Colonic mucosa (tissue), 4 donors: Measurements from ENCODE around the gene NKX6-1. TPM values are rescaled to one million over a fixed set of nuclear protein-coding genes. Genes with fewer than 3 reads are reported as not detected.

Experiments
- DNase-seq: peaks from one replicate; pipeline ENCODE4 v3.0.0-alpha.2; 2020
- H3K27ac ChIP-seq: fragments of 200-600 bp; one replicate; pipeline ENCODE4 v1.8.0; 2021
- H3K27me3 ChIP-seq: fragments of 200-600 bp; one replicate; pipeline ENCODE4 v1.8.0; 2021
- H3K36me3 ChIP-seq: fragments of 200-600 bp; one replicate; pipeline ENCODE4 v1.8.0; 2021
- H3K4me1 ChIP-seq: fragments of 200-600 bp; one replicate; pipeline ENCODE4 v1.8.0; 2021; ENCODE audit warnings: mild to moderate bottlenecking
- H3K4me3 ChIP-seq: fragments of 200-600 bp; one replicate; pipeline ENCODE4 v1.8.0; 2021
- H3K9ac ChIP-seq, 2 donors: one replicate each; pipeline ENCODE4 v1.7.0; 2013; ENCODE audit warnings: control low read depth in 2 of 2, low read depth in 2 of 2, low read length in 2 of 2
- H3K9me3 ChIP-seq: fragments of 200-600 bp; one replicate; pipeline ENCODE4 v1.8.0; 2021
- CTCF ChIP-seq: fragments of 200-600 bp; IDR thresholded peaks from one replicate; pipeline ENCODE4 v1.8.0; 2022; ENCODE audit warnings: antibody characterized with exemption, mild to moderate bottlenecking
- intact Hi-C: fragments of 100-400 bp; cut with DNase I; formaldehyde crosslinking; loops from one replicate; pipeline ENCODE4 v1.14.1; 2022
- total RNA-seq, 2 donors: library from RNA; stranded (reverse); fragmentation: NEBNext Ultra II Directional in 1 of 2; extraction: Animal tissue kit (Norgen Biotek cat#: 25700) in 1 of 2; gene quantifications; one replicate each; pipeline ENCODE4 v1.2.1, GENCODE V29; 2021
- donor health status: healthy.
- donor health status: DM: no; HTN: no; CAD: no.
- donor health status: DM: no; HTN: no; CAD: no.

Gene NKX6-1
- total RNA-seq, 2 donors from 2014 or later, result not detected

DNA sequence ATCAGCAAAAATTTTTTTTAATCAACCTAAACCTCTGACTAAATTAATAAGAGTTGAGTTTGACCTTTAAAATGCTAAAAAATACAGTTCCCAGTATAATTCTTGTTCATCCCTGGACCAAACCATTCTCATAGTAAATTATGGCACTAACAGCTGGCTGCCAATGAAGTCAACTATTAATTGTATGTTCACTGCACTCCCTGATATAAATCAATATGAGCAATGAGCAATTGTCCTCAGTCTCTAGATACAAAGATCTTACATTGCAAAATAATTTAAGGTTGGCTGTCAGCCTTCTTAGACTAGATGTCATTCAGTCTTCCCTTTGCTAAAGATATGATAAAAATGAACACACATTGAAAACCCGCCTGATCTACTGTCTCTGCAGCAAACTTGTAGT lies 39.3 kb downstream of the NKX6-1 start:
- DNase-seq, result no peak
- intact Hi-C loops, result no loop called here
- no peak for TF ChIP-seq CTCF

DNA sequence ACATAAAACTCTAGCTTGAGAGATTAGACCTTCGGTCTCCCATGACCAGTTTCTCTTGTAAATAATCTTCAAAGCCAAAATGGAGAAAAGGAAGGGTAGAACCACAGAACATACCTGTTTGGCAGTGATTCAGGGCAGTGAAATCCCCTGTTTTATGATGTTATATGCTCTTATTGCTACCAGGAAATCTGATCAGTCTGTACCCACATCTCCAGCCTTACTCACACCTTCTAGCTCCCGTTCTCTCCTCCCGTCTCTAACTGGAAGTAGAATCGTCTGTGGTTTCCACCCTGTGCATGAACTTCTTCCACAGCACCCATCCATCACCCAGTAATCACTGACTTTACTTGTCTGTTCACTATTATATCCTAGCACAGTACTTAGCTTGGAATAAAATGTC lies 42.9 kb downstream of the NKX6-1 start:
- no peaks in the 10 kb centered on the region for H3K36me3 ChIP-seq
- TF ChIP-seq CTCF, result no peak
- no peak for DNase-seq
- intact Hi-C loops, result no loop called here
- no peaks in the 10 kb centered on the region for H3K27me3 ChIP-seq
- H3K9me3 ChIP-seq, result no peaks in the 10 kb centered on the region
- H3K9ac ChIP-seq, result no peak overlapping the region
- H3K4me1 ChIP-seq, result no peaks in the 10 kb centered on the region
- no peak overlapping the region for H3K4me3 ChIP-seq
- no peak overlapping the region for H3K27ac ChIP-seq

More for the DNA sequence above, 39.3 kb downstream of the NKX6-1 start:
- Histone ChIP-seq H3K4me1 (no peaks in the 10 kb centered on the region), H3K4me3 (no peak overlapping the region), H3K27me3 (no peaks in the 10 kb centered on the region), H3K27ac (no peak overlapping the region), H3K9ac (no peak overlapping the region), H3K9me3 (no peaks in the 10 kb centered on the region), H3K36me3 (no peaks in the 10 kb centered on the region)

DNA sequence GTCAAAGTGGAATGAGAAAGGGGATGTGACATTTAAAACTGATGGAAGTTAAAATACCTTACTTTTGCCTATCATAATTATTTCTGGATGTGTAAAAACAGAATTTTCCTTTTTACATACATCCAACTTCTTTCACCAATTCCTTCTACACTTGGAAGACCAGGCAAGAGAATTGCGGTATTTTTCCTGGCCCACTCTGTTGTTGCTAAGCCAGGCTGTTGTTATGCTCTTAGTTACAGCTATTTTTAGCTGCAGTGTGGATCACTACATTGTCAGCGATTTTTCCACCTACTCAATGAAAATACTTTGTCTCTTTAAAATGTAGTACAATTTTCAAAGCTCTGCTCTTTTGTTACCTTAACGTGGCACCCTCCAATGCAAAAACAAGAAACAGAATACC lies 43.4 kb downstream of the NKX6-1 start:
- H3K27me3 ChIP-seq, result no peaks in the 10 kb centered on the region
- H3K9me3 ChIP-seq, result no peaks in the 10 kb centered on the region
- no peak overlapping the region for H3K4me3 ChIP-seq
- no peaks in the 10 kb centered on the region for H3K36me3 ChIP-seq
- no peak overlapping the region for H3K27ac ChIP-seq
- H3K9ac ChIP-seq, result no peak overlapping the region
- DNase-seq, result no peak
- intact Hi-C loops, result no loop called here
- H3K4me1 ChIP-seq, result no peaks in the 10 kb centered on the region
- TF ChIP-seq CTCF, result no peak

GRCh38 chr4:84451546-84451945 lies 47.5 kb downstream of the NKX6-1 start:
- Histone ChIP-seq H3K4me3 (no peak overlapping the region), H3K4me1 (no peaks in the 10 kb centered on the region), H3K27me3 (no peaks in the 10 kb centered on the region), H3K36me3 (no peaks in the 10 kb centered on the region), H3K9me3 (no peaks in the 10 kb centered on the region), H3K27ac (no peak overlapping the region), H3K9ac (no peak overlapping the region)
- intact Hi-C loops, result no loop called here
- DNase-seq, result no peak
- no peak for TF ChIP-seq CTCF

GRCh38 chr4:84443523-84443922 lies 55.6 kb downstream of the NKX6-1 start:
- DNase-seq, result no peak
- H3K36me3 ChIP-seq, result no peaks in the 10 kb centered on the region
- TF ChIP-seq CTCF, result no peak

GRCh38 chr4:84442778-84443177 lies 56.3 kb downstream of the NKX6-1 start:
- intact Hi-C loops, result no loop called here
- Histone ChIP-seq H3K4me3 (no peak overlapping the region), H3K36me3 (no peaks in the 10 kb centered on the region), H3K9ac (no peak overlapping the region), H3K27ac (no peak overlapping the region), H3K9me3 (no peaks in the 10 kb centered on the region), H3K4me1 (no peaks in the 10 kb centered on the region), H3K27me3 (no peaks in the 10 kb centered on the region)
- TF ChIP-seq CTCF, result no peak
- DNase-seq, result no peak

More at GRCh38 chr4:84443523-84443922, 55.6 kb downstream of the NKX6-1 start:
- Histone ChIP-seq H3K27ac (no peak overlapping the region), H3K9ac (no peak overlapping the region), H3K4me1 (no peaks in the 10 kb centered on the region), H3K4me3 (no peak overlapping the region), H3K27me3 (no peaks in the 10 kb centered on the region), H3K9me3 (no peaks in the 10 kb centered on the region)
- intact Hi-C loops, result no loop called here
